A549 (cell line): ENCODE results near the gene ACE2. TPM values are rescaled to one million over a fixed set of nuclear protein-coding genes. Genes with fewer than 3 reads are reported as not detected.

ENCODE experiments used
- ATAC-seq, 2 experiments: fragments of 200-7000 bp in 1 of 2; fragments of >200 bp in 1 of 2; cut with Nextera tagmentation in 1 of 2; cut with Tn5 transposase in 1 of 2; 3 replicates each; pipeline versions ENCODE4 v1.8.0 to v1.9.1; 2018 to 2020; ENCODE audit warnings: mild to moderate bottlenecking in 1 of 2, moderate library complexity in 1 of 2
- CTCF ChIA-PET: fragments of 300-600 bp; sonication (Branson Sonifier 250); formaldehyde crosslinking; extraction: SDS; loops from one replicate; lab custom pipeline; 2021; ENCODE audit warnings: antibody characterized with exemption, inconsistent platforms; lab: Yijun Ruan, JAX
- POLR2A ChIA-PET: fragments of 350-600 bp; formaldehyde crosslinking; extraction: SDS; loops from one replicate; lab custom pipeline; 2021; ENCODE audit warnings: antibody characterized with exemption, inconsistent platforms; lab: Yijun Ruan, JAX
- DNase-seq, 2 experiments: peaks; one replicate each; pipeline versions ENCODE4 v3.0.0 to v3.0.0-alpha.2; 2011 to 2016; ENCODE audit warnings: low read depth in 1 of 2, low spot score in 1 of 2
- FAIRE-seq: peaks from 2 replicates; lab custom pipeline; 2011; peaks lifted over from hg19 to GRCh38; lab: Jason Lieb, UNC
- H3K27ac ChIP-seq, 2 experiments: fragments of >200 bp; sonication (Bioruptor Twin); formaldehyde crosslinking; 3 replicates each; pipeline ENCODE4 v1.5.1; 2016 to 2017
- H3K4me1 ChIP-seq: fragments of >200 bp; sonication (Bioruptor Twin); formaldehyde crosslinking; 3 replicates; pipeline ENCODE4 v1.6.1; 2016
- H3K4me2 ChIP-seq: fragments of >200 bp; sonication (Bioruptor Twin); formaldehyde crosslinking; 3 replicates; pipeline ENCODE4 v1.6.1; 2016
- H3K4me3 ChIP-seq: fragments of >200 bp; sonication (Bioruptor Twin); formaldehyde crosslinking; 3 replicates; pipeline ENCODE4 v1.5.1; 2016
- H3K9me3 ChIP-seq: fragments of >200 bp; sonication (Bioruptor Twin); formaldehyde crosslinking; 3 replicates; pipeline ENCODE4 v1.6.1; 2016
- BHLHE40 ChIP-seq: IDR thresholded peaks from 2 replicates; pipeline ENCODE4 v1.6.1; 2012; ENCODE audit warnings: low read depth, low read length, inconsistent platforms
- CBX2 ChIP-seq: fragments of 200-600 bp; sonication (generic); IDR thresholded peaks from 2 replicates; pipeline ENCODE4 v1.6.1; 2016; ENCODE audit warnings: low read depth, mild to moderate bottlenecking, borderline replicate concordance
- CEBPB ChIP-seq, 2 experiments: fragments of >200 bp in 1 of 2; sonication (Bioruptor Twin) in 1 of 2; formaldehyde crosslinking in 1 of 2; IDR thresholded peaks; 2 replicates each; pipeline ENCODE4 v1.6.1; 2012 to 2016
- CTCF ChIP-seq: fragments of >200 bp; sonication (Bioruptor Twin); formaldehyde crosslinking; IDR thresholded peaks from 3 replicates; pipeline ENCODE4 v1.5.1; 2016
- EHF ChIP-seq: fragments of 250-450 bp; sonication (Bioruptor Pico); IDR thresholded peaks from 2 replicates; pipeline ENCODE4 v1.5.0; 2020; ENCODE audit warnings: mild to moderate bottlenecking
- FOSB ChIP-seq: fragments of 250-450 bp; sonication (Bioruptor Pico); IDR thresholded peaks from 2 replicates; pipeline ENCODE4 v1.5.0; 2020; ENCODE audit warnings: mild to moderate bottlenecking, moderate library complexity
- GATA3 ChIP-seq: IDR thresholded peaks from 2 replicates; pipeline ENCODE4 v1.6.1; 2012; ENCODE audit warnings: borderline replicate concordance
- HES2 ChIP-seq: fragments of >200 bp; sonication (Bioruptor Twin); formaldehyde crosslinking; IDR thresholded peaks from 2 replicates; pipeline ENCODE4 v1.6.1; 2016
- JUN ChIP-seq, 2 experiments: fragments of >200 bp; sonication (Bioruptor Twin); formaldehyde crosslinking; IDR thresholded peaks; 2 replicates in 1 of 2; 3 replicates in 1 of 2; pipeline ENCODE4 v1.6.1; 2016 to 2017
- KDM1A ChIP-seq: fragments of 200-600 bp; sonication (generic); IDR thresholded peaks from 2 replicates; pipeline ENCODE4 v1.6.1; 2016; ENCODE audit warnings: low read depth, mild to moderate bottlenecking
- NPAS2 ChIP-seq: fragments of 250-450 bp; sonication (Bioruptor Pico); IDR thresholded peaks from 2 replicates; pipeline ENCODE4 v1.8.0; 2022; ENCODE audit warnings: mild to moderate bottlenecking, moderate library complexity, borderline replicate concordance
- POLR2A ChIP-seq: IDR thresholded peaks from 2 replicates; pipeline ENCODE4 v1.6.1; 2012; ENCODE audit warnings: mild to moderate bottlenecking, low read length
- RARB ChIP-seq: fragments of 250-450 bp; sonication (Bioruptor Pico); IDR thresholded peaks from 2 replicates; pipeline ENCODE4 v1.8.0; 2021; ENCODE audit warnings: mild to moderate bottlenecking, moderate library complexity
- RCOR1 ChIP-seq: fragments of 150-350 bp; IDR thresholded peaks from 2 replicates; pipeline ENCODE4 v1.6.1; 2014; ENCODE audit warnings: antibody characterized with exemption, low read length, low read depth
- REST ChIP-seq: fragments of 200-600 bp; sonication (generic); IDR thresholded peaks from 2 replicates; pipeline ENCODE4 v1.6.1; 2016; ENCODE audit warnings: antibody characterized with exemption, mild to moderate bottlenecking, moderate library complexity
- RFX5 ChIP-seq: fragments of 450-650 bp; IDR thresholded peaks from 2 replicates; pipeline ENCODE4 v1.7.1; 2014; ENCODE audit warnings: antibody characterized with exemption, mild to moderate bottlenecking, moderate library complexity
- SMC3 ChIP-seq: fragments of >200 bp; sonication (Bioruptor Twin); formaldehyde crosslinking; IDR thresholded peaks from 3 replicates; pipeline ENCODE4 v1.6.1; 2018; ENCODE audit warnings: inconsistent platforms
- ZC3H11A ChIP-seq: fragments of 450-650 bp; IDR thresholded peaks from 2 replicates; pipeline ENCODE4 v1.6.1; 2014; ENCODE audit warnings: antibody characterized with exemption, mild to moderate bottlenecking
- WGBS: methylation state at CpG from one replicate; pipeline ENCODE4 v1.1.6; 2017; ENCODE audit errors: missing lambda C conversion rate; 5-methylcytosine and 5-hydroxymethylcytosine counted together
- polyA plus RNA-seq, 4 experiments: library from polyadenylated mRNA; depleted of rRNA in 3 of 4; stranded (reverse); fragments of >200 nt; fragmentation: RNase III in 1 of 4; extraction: RNeasy Plus Mini Kit Qiagen cat#74134 plus additional on column Dnase treatment in 1 of 4; gene quantifications; 2 replicates in 3 of 4; 3 replicates in 1 of 4; pipeline ENCODE4 v1.2.3, GENCODE V29; 2011 to 2017

ACE2 gene
- polyA plus RNA-seq, 2 of the 4 experiments (the other 2 are of a cell fraction): 0.06 TPM; not detected in 1

GRCh38 chrX:15512401-15512965 lies 88.3 kb downstream of the ACE2 start:
- no peak for ATAC-seq
- Histone ChIP-seq H3K4me3 (no peak overlapping the region), H3K4me2 (no peak overlapping the region), H3K27ac (no peak overlapping the region), H3K4me1 (no peaks in the 10 kb centered on the region), H3K9me3 (no peaks in the 10 kb centered on the region)
- ChIA-PET POLR2A (no interaction called here), CTCF (interaction anchor here (0.5 kb wide), 1 partner anchor 30 kb away, joined by 3 read pairs; no protein-coding TSS in a partner anchor)
- FAIRE-seq: no peak
- no peak for DNase-seq
- WGBS: 32% methylated on average over 4 of the region's 4 CpGs
- no peak for TF ChIP-seq KDM1A
- no peak for TF ChIP-seq CTCF
- TF ChIP-seq GATA3: no peak
- no peak for TF ChIP-seq CBX2
- no peak for TF ChIP-seq POLR2A
- TF ChIP-seq RFX5: no peak
- TF ChIP-seq NPAS2 (CRISPR knock-in tag): no peak
- TF ChIP-seq, all 56 proteins: peak for 0

GRCh38 chrX:15511563-15511962 lies 89.2 kb downstream of the ACE2 start:
- Histone ChIP-seq H3K4me2 (no peak overlapping the region), H3K27ac (no peak overlapping the region), H3K4me3 (no peak overlapping the region), H3K9me3 (no peaks in the 10 kb centered on the region), H3K4me1 (no peaks in the 10 kb centered on the region)
- ATAC-seq (no peak), DNase-seq (no peak), FAIRE-seq (peak; percentile 56)
- POLR2A ChIA-PET: no interaction called here
- 3% methylated on average over 1 of the region's 1 CpG for WGBS
- CTCF ChIA-PET: no interaction called here
- TF ChIP-seq EHF (CRISPR knock-in tag) (no peak), SMC3 (no peak), POLR2A (no peak), RARB (CRISPR knock-in tag) (no peak), RCOR1 (no peak), GATA3 (no peak), HES2 (no peak), FOSB (CRISPR knock-in tag) (no peak), CEBPB (IDR thresholded peaks at IDR 0.05) (no peak), REST (no peak), BHLHE40 (no peak), ZC3H11A (no peak), JUN (IDR thresholded peaks at IDR 0.05) (no peak)

Other genes starting within 250 kb of the ACE2 start
- gene VEGFD, start 216.5 kb downstream of the ACE2 start, polyA plus RNA-seq (2011; rRNA removed): 1.8 and 2.0 TPM in 2 replicates
- 0.57 to 0.66 TPM (median 0.62 TPM) in 3 replicates for gene VEGFD, start 216.5 kb downstream of the ACE2 start, polyA plus RNA-seq (2017; fragmentation: RNase III; extraction: RNeasy Plus Mini Kit Qiagen cat#74134 plus additional on column Dnase treatment)
- gene PIR, start 107.6 kb downstream of the ACE2 start, polyA plus RNA-seq (2011; rRNA removed): 99.8 and 120 TPM in 2 replicates
- gene PIR, start 107.6 kb downstream of the ACE2 start, polyA plus RNA-seq (2017; fragmentation: RNase III; extraction: RNeasy Plus Mini Kit Qiagen cat#74134 plus additional on column Dnase treatment): 62.7 to 66.0 TPM (median 63.3 TPM) in 3 replicates
- not detected in 2 replicates for gene BMX, start 100.2 kb downstream of the ACE2 start, polyA plus RNA-seq (2011; rRNA removed)
- gene BMX, start 100.2 kb downstream of the ACE2 start, polyA plus RNA-seq (2017; fragmentation: RNase III; extraction: RNeasy Plus Mini Kit Qiagen cat#74134 plus additional on column Dnase treatment): not detected in 3 replicates
- 2.5 and 2.6 TPM in 2 replicates for gene CLTRN, start 63.8 kb upstream of the ACE2 start, polyA plus RNA-seq (2011; rRNA removed)
- gene CLTRN, start 63.8 kb upstream of the ACE2 start, polyA plus RNA-seq (2017; fragmentation: RNase III; extraction: RNeasy Plus Mini Kit Qiagen cat#74134 plus additional on column Dnase treatment): 0.46 to 0.84 TPM (median 0.76 TPM) in 3 replicates
- 11.3 and 12.5 TPM in 2 replicates for gene CA5B, start 137.3 kb upstream of the ACE2 start, polyA plus RNA-seq (2011; rRNA removed)
- 2.7 to 5.8 TPM (median 5.2 TPM) in 3 replicates for gene CA5B, start 137.3 kb upstream of the ACE2 start, polyA plus RNA-seq (2017; fragmentation: RNase III; extraction: RNeasy Plus Mini Kit Qiagen cat#74134 plus additional on column Dnase treatment)
- 8.5 and 10.5 TPM in 2 replicates for gene ZRSR2, start 189.5 kb upstream of the ACE2 start, polyA plus RNA-seq (2011; rRNA removed)
- 11.0 to 12.0 TPM (median 11.7 TPM) in 3 replicates for gene ZRSR2, start 189.5 kb upstream of the ACE2 start, polyA plus RNA-seq (2017; fragmentation: RNase III; extraction: RNeasy Plus Mini Kit Qiagen cat#74134 plus additional on column Dnase treatment)